ENCODE results near the gene IFNGR2. TPM values are rescaled to one million over a fixed set of nuclear protein-coding genes. Genes with fewer than 3 reads are reported as not detected.
"Not testable (repeated sequence)": the region's sequence is repeated elsewhere in the genome, so short reads cannot be mapped to it uniquely, and the experiment has no call there.

Gene IFNGR2
- total RNA-seq, 1 donor from 2014 or later = 42.4 TPM

DNA sequence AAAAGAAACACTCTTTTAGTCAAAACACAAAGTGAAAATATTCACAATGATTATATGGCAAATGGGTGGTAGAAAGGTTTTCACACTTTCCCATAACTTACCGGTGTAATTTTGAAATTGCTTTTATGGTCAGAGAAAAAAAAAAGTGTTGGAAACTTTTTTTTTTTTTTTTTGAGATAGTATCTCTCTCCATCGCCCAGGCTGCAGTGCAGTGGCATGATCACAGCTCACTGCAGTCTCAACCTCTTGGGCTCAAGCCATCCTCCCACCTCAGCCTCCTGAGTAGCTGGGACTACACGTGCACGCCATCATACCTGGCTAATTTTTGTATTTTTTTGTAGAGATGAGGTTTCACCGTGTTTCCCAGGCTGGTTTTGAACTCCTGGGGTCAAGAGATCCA is 3.3 kb downstream of the IFNGR2 start:
- Histone ChIP-seq H3K4me3 (ENCODE audit: low read depth, low read length) (no peak overlapping the region), H3K36me3 (ENCODE audit: control insufficient read depth, insufficient read depth, low read length) (peaks cover under 1% of the 10 kb centered on the region), H3K27me3 (ENCODE audit: control insufficient read depth, insufficient read depth, low read length) (no peaks in the 10 kb centered on the region)
- FAIRE-seq = no peak
- no peak for DNase-seq (ENCODE audit: low read depth)
- TF ChIP-seq, protein P1, sequence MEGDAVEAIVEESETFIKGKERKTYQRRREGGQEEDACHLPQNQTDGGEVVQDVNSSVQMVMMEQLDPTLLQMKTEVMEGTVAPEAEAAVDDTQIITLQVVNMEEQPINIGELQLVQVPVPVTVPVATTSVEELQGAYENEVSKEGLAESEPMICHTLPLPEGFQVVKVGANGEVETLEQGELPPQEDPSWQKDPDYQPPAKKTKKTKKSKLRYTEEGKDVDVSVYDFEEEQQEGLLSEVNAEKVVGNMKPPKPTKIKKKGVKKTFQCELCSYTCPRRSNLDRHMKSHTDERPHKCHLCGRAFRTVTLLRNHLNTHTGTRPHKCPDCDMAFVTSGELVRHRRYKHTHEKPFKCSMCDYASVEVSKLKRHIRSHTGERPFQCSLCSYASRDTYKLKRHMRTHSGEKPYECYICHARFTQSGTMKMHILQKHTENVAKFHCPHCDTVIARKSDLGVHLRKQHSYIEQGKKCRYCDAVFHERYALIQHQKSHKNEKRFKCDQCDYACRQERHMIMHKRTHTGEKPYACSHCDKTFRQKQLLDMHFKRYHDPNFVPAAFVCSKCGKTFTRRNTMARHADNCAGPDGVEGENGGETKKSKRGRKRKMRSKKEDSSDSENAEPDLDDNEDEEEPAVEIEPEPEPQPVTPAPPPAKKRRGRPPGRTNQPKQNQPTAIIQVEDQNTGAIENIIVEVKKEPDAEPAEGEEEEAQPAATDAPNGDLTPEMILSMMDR (IDR thresholded peaks at IDR 0.05; ENCODE audit: insufficient read depth, low read length, severe bottlenecking) = no peak

DNA sequence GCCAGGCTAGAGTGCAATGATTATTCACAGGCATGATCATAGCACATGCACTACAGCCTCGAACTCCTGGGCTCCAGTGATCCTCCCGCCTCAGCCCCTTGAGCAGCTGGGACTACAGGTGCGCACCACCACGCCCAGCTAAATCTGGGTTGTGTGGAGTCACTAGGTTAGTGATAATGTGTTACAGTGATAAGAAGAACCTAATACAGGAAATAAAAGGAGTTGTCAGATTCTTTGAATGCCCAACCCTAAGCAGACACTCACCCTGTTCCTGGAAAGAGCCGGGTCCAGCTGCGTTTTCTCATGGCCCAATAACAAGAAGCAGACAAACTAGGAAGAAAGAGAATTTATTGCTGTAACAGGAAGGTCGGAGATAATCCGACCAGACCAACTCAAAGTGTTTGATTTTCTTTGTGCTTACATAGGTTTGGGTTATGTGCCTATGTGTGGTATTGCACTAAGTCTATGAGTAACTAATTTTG is 8.8 kb downstream of the IFNGR2 start:
- Histone ChIP-seq H3K27me3 (ENCODE audit: control insufficient read depth, insufficient read depth, low read length) (no peaks in the 10 kb centered on the region), H3K36me3 (ENCODE audit: control insufficient read depth, insufficient read depth, low read length) (peaks cover 16% of the 10 kb centered on the region), H3K4me3 (ENCODE audit: low read depth, low read length) (no peak overlapping the region)
- FAIRE-seq (no peak), DNase-seq (ENCODE audit: low read depth) (no peak)
- TF ChIP-seq, protein P1 (IDR thresholded peaks at IDR 0.05; ENCODE audit: insufficient read depth, low read length, severe bottlenecking) = no peak

DNA sequence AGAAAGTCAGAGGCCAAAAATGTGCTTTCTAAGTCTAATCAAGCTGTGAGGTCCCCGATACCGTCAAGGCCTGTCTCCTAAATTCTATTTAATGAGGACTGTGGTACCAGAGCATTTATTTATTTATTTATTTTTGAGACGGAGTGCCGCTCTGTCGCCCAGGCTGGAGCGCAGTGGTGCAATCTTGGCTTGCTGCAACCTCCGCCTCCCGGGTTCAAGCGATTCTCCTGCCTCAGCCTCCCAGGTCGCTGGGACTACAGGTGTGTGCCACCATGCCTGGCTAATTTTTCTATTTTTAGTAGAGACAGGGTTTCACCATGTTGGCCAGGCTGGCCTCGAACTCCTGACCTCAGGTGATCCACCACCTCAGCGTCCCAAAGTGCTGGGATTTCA is 9.2 kb downstream of the IFNGR2 start:
- not testable (repeated sequence) for H3K4me3 ChIP-seq (ENCODE audit: low read depth, low read length); FAIRE-seq; H3K27me3 ChIP-seq (ENCODE audit: control insufficient read depth, insufficient read depth, low read length); DNase-seq (ENCODE audit: low read depth)
- H3K36me3 ChIP-seq (ENCODE audit: control insufficient read depth, insufficient read depth, low read length) = peaks cover 16% of the 10 kb centered on the region

DNA sequence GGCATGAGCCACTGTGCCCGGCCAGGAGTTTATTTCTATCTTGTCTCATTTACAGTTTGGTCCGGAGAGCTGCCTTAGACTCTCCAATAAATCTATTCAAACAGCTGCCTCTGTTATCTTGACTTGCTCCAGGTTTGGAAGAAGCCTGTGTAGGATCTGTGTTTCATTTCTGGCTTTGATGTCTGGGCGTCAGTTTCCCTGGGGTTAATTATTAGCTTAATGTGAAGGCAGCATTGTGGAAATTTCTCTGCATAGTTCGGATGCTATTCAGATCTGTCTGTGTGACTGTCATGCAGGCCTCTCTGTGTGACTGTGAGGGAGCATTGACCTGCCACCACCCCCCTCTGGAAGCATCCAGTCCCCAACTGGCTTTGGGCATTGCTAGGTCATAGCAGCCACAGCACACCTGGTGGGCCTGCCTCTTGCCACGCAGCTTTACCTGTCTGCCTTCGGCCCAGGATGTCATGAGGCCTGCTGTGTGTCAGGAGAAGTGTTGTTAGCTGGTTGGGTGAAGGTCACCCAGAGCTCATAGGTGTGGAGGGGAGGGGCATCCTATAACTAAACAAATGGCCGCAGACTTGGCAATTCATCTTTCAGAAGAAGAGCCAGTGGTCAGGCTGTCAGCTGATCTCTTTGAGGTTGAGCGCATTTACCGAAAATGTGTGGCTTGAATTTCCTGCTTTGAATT is 9.8 kb downstream of the IFNGR2 start:
- TF ChIP-seq, protein P1 (IDR thresholded peaks at IDR 0.05; ENCODE audit: insufficient read depth, low read length, severe bottlenecking) = no peak
- Histone ChIP-seq H3K27me3 (ENCODE audit: control insufficient read depth, insufficient read depth, low read length) (no peaks in the 10 kb centered on the region), H3K4me3 (ENCODE audit: low read depth, low read length) (no peak overlapping the region), H3K36me3 (ENCODE audit: control insufficient read depth, insufficient read depth, low read length) (peaks cover 18% of the 10 kb centered on the region)
- no peak for DNase-seq (ENCODE audit: low read depth)
- no peak for FAIRE-seq

DNA sequence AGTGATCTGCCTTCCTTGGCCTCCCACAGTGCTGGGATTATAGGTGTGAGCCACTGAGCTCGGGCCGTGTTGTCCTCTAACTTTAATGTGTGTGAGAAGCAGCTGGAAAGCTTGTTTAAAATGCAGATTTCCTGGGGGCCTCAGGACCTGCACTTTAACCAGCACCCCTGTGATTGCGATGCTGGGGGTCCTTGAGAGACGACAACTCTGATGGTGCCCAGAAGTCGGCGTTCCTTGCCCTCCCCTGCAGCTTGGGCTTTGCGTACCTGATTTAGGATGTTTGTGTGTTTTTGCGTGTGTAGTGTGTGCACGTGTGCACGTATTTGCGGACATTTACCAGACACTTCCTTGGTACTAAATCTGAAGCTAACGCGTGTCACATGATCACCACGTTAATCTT is 10.9 kb downstream of the IFNGR2 start:
- no peak for DNase-seq (ENCODE audit: low read depth)
- H3K27me3 ChIP-seq (ENCODE audit: control insufficient read depth, insufficient read depth, low read length) = no peaks in the 10 kb centered on the region
- no peak for FAIRE-seq
- no peak overlapping the region for H3K4me3 ChIP-seq (ENCODE audit: low read depth, low read length)
- TF ChIP-seq, protein P1 (IDR thresholded peaks at IDR 0.05; ENCODE audit: insufficient read depth, low read length, severe bottlenecking) = no peak
- peaks cover 18% of the 10 kb centered on the region for H3K36me3 ChIP-seq (ENCODE audit: control insufficient read depth, insufficient read depth, low read length)

DNA sequence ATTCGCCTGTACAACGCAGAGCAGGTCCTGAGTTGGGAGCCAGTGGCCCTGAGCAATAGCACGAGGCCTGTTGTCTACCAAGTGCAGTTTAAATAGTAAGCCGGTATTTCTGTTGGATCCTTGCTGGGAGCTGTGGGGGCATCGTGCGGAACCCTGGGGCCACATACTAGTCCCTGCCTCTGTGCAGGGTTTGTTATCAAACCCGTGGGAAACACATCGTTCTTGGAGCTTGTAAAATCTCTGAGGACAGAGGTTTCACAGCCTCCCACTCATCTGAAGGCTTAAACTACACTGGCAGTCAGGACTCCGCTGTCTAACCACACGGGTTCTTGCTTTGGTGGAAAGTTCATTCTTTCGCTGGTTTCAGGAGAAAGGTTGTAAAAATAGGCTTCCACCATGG is 11.7 kb downstream of the IFNGR2 start:
- DNase-seq (ENCODE audit: low read depth) = no peak
- FAIRE-seq = no peak
- TF ChIP-seq, protein P1 (IDR thresholded peaks at IDR 0.05; ENCODE audit: insufficient read depth, low read length, severe bottlenecking) = no peak
- Histone ChIP-seq H3K27me3 (ENCODE audit: control insufficient read depth, insufficient read depth, low read length) (no peaks in the 10 kb centered on the region), H3K36me3 (ENCODE audit: control insufficient read depth, insufficient read depth, low read length) (peaks cover 20% of the 10 kb centered on the region), H3K4me3 (ENCODE audit: low read depth, low read length) (no peak overlapping the region)

Data from bronchial epithelial cell (primary cell).